ENCODE measurements around the gene CREBBP.

The CREBBP gene

GRCh38 chr16:3698941-3699340 lies 181.6 kb downstream of the CREBBP start:
- Histone ChIP-seq H3K4me1 (ENCODE audit: control insufficient read depth, insufficient read depth, low read depth, low read length) (peaks cover 10% of the 10 kb centered on the region), H3K9ac (ENCODE audit: low read length) (no peak overlapping the region), H4K8ac (ENCODE audit: low read length) (peak overlapping the region; percentile 77), H3K79me1 (replicated peaks; ENCODE audit: low read length, poor library complexity, severe bottlenecking) (peaks cover 21% of the 10 kb centered on the region), H3K27ac (ENCODE audit: low read length, poor library complexity, severe bottlenecking) (no peak overlapping the region), H3K4ac (ENCODE audit: low read depth in 1 of 2, low read length in 2 of 2) (no peak overlapping the region), H3K27me3 (ENCODE audit: control insufficient read depth in 1 of 2, insufficient read depth in 1 of 2, low read length in 2 of 2) (no peaks in the 10 kb centered on the region), H4K91ac (ENCODE audit: low read length) (no peak overlapping the region), H2BK15ac (ENCODE audit: low read depth, poor library complexity, severe bottlenecking) (no peak overlapping the region), H3K4me3 (ENCODE audit: insufficient read depth in 1 of 2, low read depth in 1 of 2, low read length in 2 of 2) (no peak overlapping the region), H2BK120ac (ENCODE audit: low read depth, low read length) (no peak overlapping the region), H3K14ac (ENCODE audit: low read length in 2 of 2) (no peak overlapping the region), H3K9me3 (ENCODE audit: control insufficient read depth, low read length) (no peaks in the 10 kb centered on the region), H2BK12ac (ENCODE audit: low read length in 2 of 2) (no peak overlapping the region), H3K18ac (ENCODE audit: low read depth in 1 of 2, low read length in 2 of 2) (no peak overlapping the region), H3K36me3 (ENCODE audit: control insufficient read depth in 1 of 2, insufficient read depth in 2 of 2, low read depth in 1 of 2, low read length in 2 of 2) (peaks cover 0 to 11% of the 10 kb centered on the region in 2 experiments), H3K4me2 (ENCODE audit: low read length, poor library complexity, severe bottlenecking) (no peak overlapping the region), H2BK5ac (ENCODE audit: low read depth, low read length, poor library complexity, severe bottlenecking) (no peak overlapping the region), H2AFZ (ENCODE audit: low read depth, low read length) (no peak overlapping the region), H3K23ac (ENCODE audit: low read length in 2 of 2) (no peak overlapping the region), H2AK5ac (ENCODE audit: low read length, severe bottlenecking) (no peak overlapping the region)
- 89% methylated on average over 4 of the region's 4 CpGs for WGBS
- DNase-seq: no peak

- Histone ChIP-seq H2BK120ac (ENCODE audit: low read depth, low read length) (no peak overlapping the region), H2BK12ac (ENCODE audit: low read length in 2 of 2) (peak overlapping the region in 1 of 2 experiments; percentile 6), H3K9ac (ENCODE audit: low read length) (peak overlapping the region; percentile 70), H3K27ac (ENCODE audit: low read length, poor library complexity, severe bottlenecking) (no peak overlapping the region), H3K27me3 (ENCODE audit: control insufficient read depth in 1 of 2, insufficient read depth in 1 of 2, low read length in 2 of 2) (no peaks in the 10 kb centered on the region), H2BK5ac (ENCODE audit: low read depth, low read length, poor library complexity, severe bottlenecking) (no peak overlapping the region), H3K79me1 (replicated peaks; ENCODE audit: low read length, poor library complexity, severe bottlenecking) (peaks cover 21% of the 10 kb centered on the region), H3K14ac (ENCODE audit: low read length in 2 of 2) (no peak overlapping the region), H3K23ac (ENCODE audit: low read length in 2 of 2) (no peak overlapping the region), H4K91ac (ENCODE audit: low read length) (no peak overlapping the region), H3K4me1 (ENCODE audit: control insufficient read depth, insufficient read depth, low read depth, low read length) (peaks cover 10% of the 10 kb centered on the region), H2AK5ac (ENCODE audit: low read length, severe bottlenecking) (no peak overlapping the region), H4K8ac (ENCODE audit: low read length) (no peak overlapping the region), H2BK15ac (ENCODE audit: low read depth, poor library complexity, severe bottlenecking) (no peak overlapping the region), H3K36me3 (ENCODE audit: control insufficient read depth in 1 of 2, insufficient read depth in 2 of 2, low read depth in 1 of 2, low read length in 2 of 2) (no peaks in the 10 kb centered on the region), H3K4ac (ENCODE audit: low read depth in 1 of 2, low read length in 2 of 2) (peak overlapping the region in 1 of 2 experiments; percentile 39), H3K4me3 (ENCODE audit: insufficient read depth in 1 of 2, low read depth in 1 of 2, low read length in 2 of 2) (peak overlapping the region in 1 of 2 experiments; percentile 45), H2AFZ (ENCODE audit: low read depth, low read length) (no peak overlapping the region), H3K9me3 (ENCODE audit: control insufficient read depth, low read length) (no peaks in the 10 kb centered on the region), H3K4me2 (ENCODE audit: low read length, poor library complexity, severe bottlenecking) (no peak overlapping the region), H3K18ac (ENCODE audit: low read depth in 1 of 2, low read length in 2 of 2) (no peak overlapping the region)
- DNase-seq: peak; percentile 46
- WGBS: 94% methylated on average over 11 of the region's 13 CpGs
Observed at GRCh38 chr16:3696425-3697218, 183.9 kb downstream of the CREBBP start.

GRCh38 chr16:3695610-3696369 lies 184.7 kb downstream of the CREBBP start:
- H3K79me1 ChIP-seq (replicated peaks; ENCODE audit: low read length, poor library complexity, severe bottlenecking): peaks cover 25% of the 10 kb centered on the region
- H3K36me3 ChIP-seq (ENCODE audit: control insufficient read depth in 1 of 2, insufficient read depth in 2 of 2, low read depth in 1 of 2, low read length in 2 of 2): no peaks in the 10 kb centered on the region
- H2AK5ac ChIP-seq (ENCODE audit: low read length, severe bottlenecking): no peak overlapping the region
- H3K9me3 ChIP-seq (ENCODE audit: control insufficient read depth, low read length): no peaks in the 10 kb centered on the region
- no peaks in the 10 kb centered on the region for H3K27me3 ChIP-seq (ENCODE audit: control insufficient read depth in 1 of 2, insufficient read depth in 1 of 2, low read length in 2 of 2)
- H3K4me3 ChIP-seq (ENCODE audit: insufficient read depth in 1 of 2, low read depth in 1 of 2, low read length in 2 of 2): no peak overlapping the region
- H3K14ac ChIP-seq (ENCODE audit: low read length in 2 of 2): no peak overlapping the region
- no peak overlapping the region for H2AFZ ChIP-seq (ENCODE audit: low read depth, low read length)
- H4K8ac ChIP-seq (ENCODE audit: low read length): no peak overlapping the region
- no peak overlapping the region for H3K27ac ChIP-seq (ENCODE audit: low read length, poor library complexity, severe bottlenecking)
- no peak for DNase-seq
- H3K18ac ChIP-seq (ENCODE audit: low read depth in 1 of 2, low read length in 2 of 2): no peak overlapping the region
- no peak overlapping the region for H4K91ac ChIP-seq (ENCODE audit: low read length)
- no peak overlapping the region for H2BK15ac ChIP-seq (ENCODE audit: low read depth, poor library complexity, severe bottlenecking)
- no peak overlapping the region for H2BK5ac ChIP-seq (ENCODE audit: low read depth, low read length, poor library complexity, severe bottlenecking)
- H3K4ac ChIP-seq (ENCODE audit: low read depth in 1 of 2, low read length in 2 of 2): no peak overlapping the region
- no peak overlapping the region for H3K23ac ChIP-seq (ENCODE audit: low read length in 2 of 2)
- H2BK12ac ChIP-seq (ENCODE audit: low read length in 2 of 2): peak overlapping the region in 1 of 2 experiments; percentile 6
- H3K4me1 ChIP-seq (ENCODE audit: control insufficient read depth, insufficient read depth, low read depth, low read length): peaks cover 10% of the 10 kb centered on the region
- H3K4me2 ChIP-seq (ENCODE audit: low read length, poor library complexity, severe bottlenecking): no peak overlapping the region
- H2BK120ac ChIP-seq (ENCODE audit: low read depth, low read length): no peak overlapping the region
- WGBS: 94% methylated on average over 19 of the region's 19 CpGs
- H3K9ac ChIP-seq (ENCODE audit: low read length): peak overlapping the region; percentile 70

- Histone ChIP-seq H3K18ac (ENCODE audit: low read depth in 1 of 2, low read length in 2 of 2) (no peak overlapping the region), H2BK120ac (ENCODE audit: low read depth, low read length) (no peak overlapping the region), H3K27ac (ENCODE audit: low read length, poor library complexity, severe bottlenecking) (no peak overlapping the region), H3K79me1 (replicated peaks; ENCODE audit: low read length, poor library complexity, severe bottlenecking) (peaks cover 23% of the 10 kb centered on the region), H3K23ac (ENCODE audit: low read length in 2 of 2) (no peak overlapping the region), H3K9ac (ENCODE audit: low read length) (no peak overlapping the region), H4K8ac (ENCODE audit: low read length) (no peak overlapping the region), H2AK5ac (ENCODE audit: low read length, severe bottlenecking) (no peak overlapping the region), H3K4ac (ENCODE audit: low read depth in 1 of 2, low read length in 2 of 2) (no peak overlapping the region), H2BK5ac (ENCODE audit: low read depth, low read length, poor library complexity, severe bottlenecking) (no peak overlapping the region), H2AFZ (ENCODE audit: low read depth, low read length) (no peak overlapping the region), H3K4me3 (ENCODE audit: insufficient read depth in 1 of 2, low read depth in 1 of 2, low read length in 2 of 2) (no peak overlapping the region), H4K91ac (ENCODE audit: low read length) (no peak overlapping the region), H3K4me1 (ENCODE audit: control insufficient read depth, insufficient read depth, low read depth, low read length) (peaks cover 11% of the 10 kb centered on the region), H3K14ac (ENCODE audit: low read length in 2 of 2) (no peak overlapping the region), H3K4me2 (ENCODE audit: low read length, poor library complexity, severe bottlenecking) (no peak overlapping the region), H2BK15ac (ENCODE audit: low read depth, poor library complexity, severe bottlenecking) (no peak overlapping the region), H3K36me3 (ENCODE audit: control insufficient read depth in 1 of 2, insufficient read depth in 2 of 2, low read depth in 1 of 2, low read length in 2 of 2) (peaks cover 0 to 6% of the 10 kb centered on the region in 2 experiments), H2BK12ac (ENCODE audit: low read length in 2 of 2) (no peak overlapping the region), H3K27me3 (ENCODE audit: control insufficient read depth in 1 of 2, insufficient read depth in 1 of 2, low read length in 2 of 2) (no peaks in the 10 kb centered on the region), H3K9me3 (ENCODE audit: control insufficient read depth, low read length) (no peaks in the 10 kb centered on the region)
- 88% methylated on average over 9 of the region's 9 CpGs for WGBS
- DNase-seq: no peak
Observed at GRCh38 chr16:3694051-3694450, 186.5 kb downstream of the CREBBP start.
